Endodermal cell (in vitro differentiated cells): Measurements from ENCODE around the gene CRACDL. TPM values are rescaled to one million over a fixed set of nuclear protein-coding genes. Genes with fewer than 3 reads are reported as not detected.

Source experiments
- DNase-seq: peaks from one replicate; pipeline ENCODE4 v3.0.0-alpha.2; 2017
- H3K27ac ChIP-seq: 2 replicates; pipeline ENCODE4 v1.5.1; 2013; ENCODE audit warnings: mild to moderate bottlenecking, low read depth, low read length, moderate library complexity
- H3K27me3 ChIP-seq: 2 replicates; pipeline ENCODE4 v1.6.1; 2013; ENCODE audit warnings: mild to moderate bottlenecking, low read length, moderate library complexity; ENCODE audit not compliant: insufficient read depth, control insufficient read depth, poor library complexity, severe bottlenecking
- H3K36me3 ChIP-seq: 2 replicates; pipeline ENCODE4 v1.7.0; 2013; ENCODE audit warnings: mild to moderate bottlenecking, low read length, moderate library complexity; ENCODE audit not compliant: control insufficient read depth, insufficient read depth
- H3K4me1 ChIP-seq: one replicate; pipeline ENCODE4 v1.7.0; 2013; ENCODE audit warnings: low read length; ENCODE audit not compliant: control insufficient read depth, insufficient read depth
- H3K4me3 ChIP-seq: 2 replicates; pipeline ENCODE4 v1.5.1; 2013; ENCODE audit warnings: mild to moderate bottlenecking, low read length, moderate library complexity
- H3K9ac ChIP-seq: 2 replicates; pipeline ENCODE4 v1.6.1; 2013; ENCODE audit warnings: mild to moderate bottlenecking, low read length, moderate library complexity; ENCODE audit not compliant: poor library complexity, severe bottlenecking; ENCODE audit errors: extremely low read depth
- H3K9me3 ChIP-seq: 2 replicates; pipeline ENCODE4 v1.6.1; 2013; ENCODE audit warnings: mild to moderate bottlenecking, low read length, moderate library complexity; ENCODE audit not compliant: control insufficient read depth
- H3K27ac Mint-ChIP-seq: 2 replicates; pipeline ENCODE4 v1.8.0; 2020; ENCODE audit warnings: mixed read lengths
- H3K27me3 Mint-ChIP-seq: 2 replicates; pipeline ENCODE4 v1.8.0; 2021; ENCODE audit warnings: mild to moderate bottlenecking, mixed read lengths; ENCODE audit not compliant: insufficient read depth
- H3K36me3 Mint-ChIP-seq: 2 replicates; pipeline ENCODE4 v1.8.0; 2020; ENCODE audit warnings: low read depth, mixed read lengths
- H3K4me1 Mint-ChIP-seq: 2 replicates; pipeline ENCODE4 v1.8.0; 2020; ENCODE audit warnings: mixed read lengths
- H3K4me3 Mint-ChIP-seq: 2 replicates; pipeline ENCODE4 v1.8.0; 2020; ENCODE audit warnings: mild to moderate bottlenecking, moderate library complexity, mixed read lengths
- H3K9me3 Mint-ChIP-seq: 2 replicates; pipeline ENCODE4 v1.8.0; 2020; ENCODE audit warnings: mild to moderate bottlenecking, mixed read lengths
- WGBS, 2 experiments: methylation state at CpG; one replicate each; pipeline versions ENCODE4 v1.1.5 to v1.1.7; 2013; ENCODE audit warnings: missing lambda C conversion rate in 2 of 2, mixed read lengths in 1 of 2; ENCODE audit not compliant: insufficient coverage in 1 of 2, insufficient read length in 1 of 2; 5-methylcytosine and 5-hydroxymethylcytosine counted together
- total RNA-seq, 2 donors: library from RNA; stranded (reverse); fragmentation: NEBNext Ultra II Directional in 1 of 2; extraction: Animal tissue kit (Norgen Biotek cat#: 25700) in 1 of 2; gene quantifications; 2 replicates in 1 of 2; 3 replicates in 1 of 2; pipeline ENCODE4 v1.2.1, GENCODE V29; 2021
- TF ChIP-seq, protein P1 (sequence below): fragments of 200-600 bp; sonication (generic); conservative IDR thresholded peaks from 2 replicates; pipeline ENCODE4 v1.5.0; 2021; ENCODE audit warnings: antibody characterized with exemption, mild to moderate bottlenecking

CRACDL gene
- total RNA-seq, 2 donors from 2014 or later, result 0.26 to 0.31 TPM

DNA sequence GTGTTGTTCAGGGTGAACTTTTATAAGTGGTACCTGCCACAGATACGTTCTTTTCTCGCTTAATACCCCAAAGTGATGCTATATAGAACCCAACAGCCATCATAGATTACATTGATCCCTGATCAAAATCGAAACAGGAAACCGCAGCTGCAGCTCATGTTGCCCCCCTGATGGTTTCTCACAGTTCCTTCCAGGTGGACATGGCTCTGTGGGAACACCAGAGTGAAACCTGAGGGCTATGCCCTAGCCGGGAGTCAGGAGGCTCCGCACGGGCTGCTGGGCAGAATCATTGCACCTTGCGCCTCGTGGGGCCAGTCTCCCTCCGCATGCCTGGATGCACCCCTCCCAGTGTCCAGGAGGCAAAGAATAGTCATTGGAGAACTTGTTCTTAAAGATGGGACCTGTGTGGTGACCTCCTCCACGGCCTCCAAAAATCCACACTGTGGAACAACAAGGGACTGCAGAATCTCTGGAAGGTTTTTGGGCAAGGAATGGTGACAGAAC is 61.8 kb downstream of the CRACDL start:
- TF ChIP-seq, protein P1, sequence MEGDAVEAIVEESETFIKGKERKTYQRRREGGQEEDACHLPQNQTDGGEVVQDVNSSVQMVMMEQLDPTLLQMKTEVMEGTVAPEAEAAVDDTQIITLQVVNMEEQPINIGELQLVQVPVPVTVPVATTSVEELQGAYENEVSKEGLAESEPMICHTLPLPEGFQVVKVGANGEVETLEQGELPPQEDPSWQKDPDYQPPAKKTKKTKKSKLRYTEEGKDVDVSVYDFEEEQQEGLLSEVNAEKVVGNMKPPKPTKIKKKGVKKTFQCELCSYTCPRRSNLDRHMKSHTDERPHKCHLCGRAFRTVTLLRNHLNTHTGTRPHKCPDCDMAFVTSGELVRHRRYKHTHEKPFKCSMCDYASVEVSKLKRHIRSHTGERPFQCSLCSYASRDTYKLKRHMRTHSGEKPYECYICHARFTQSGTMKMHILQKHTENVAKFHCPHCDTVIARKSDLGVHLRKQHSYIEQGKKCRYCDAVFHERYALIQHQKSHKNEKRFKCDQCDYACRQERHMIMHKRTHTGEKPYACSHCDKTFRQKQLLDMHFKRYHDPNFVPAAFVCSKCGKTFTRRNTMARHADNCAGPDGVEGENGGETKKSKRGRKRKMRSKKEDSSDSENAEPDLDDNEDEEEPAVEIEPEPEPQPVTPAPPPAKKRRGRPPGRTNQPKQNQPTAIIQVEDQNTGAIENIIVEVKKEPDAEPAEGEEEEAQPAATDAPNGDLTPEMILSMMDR, result no peak
- H3K36me3 Mint-ChIP-seq, result no peaks in the 10 kb centered on the region
- 95 to 97% methylated on average over 10 to 11 of the region's 11 CpGs for WGBS, 2 experiments
- DNase-seq, result no peak
- H3K4me3 Mint-ChIP-seq, result no peak overlapping the region
- no peaks in the 10 kb centered on the region for H3K4me1 Mint-ChIP-seq
- Histone ChIP-seq H3K36me3 (no peaks in the 10 kb centered on the region), H3K9me3 (no peaks in the 10 kb centered on the region), H3K27ac (no peak overlapping the region), H3K4me3 (no peak overlapping the region), H3K4me1 (no peaks in the 10 kb centered on the region), H3K27me3 (no peaks in the 10 kb centered on the region), H3K9ac (no peak overlapping the region)
- no peaks in the 10 kb centered on the region for H3K9me3 Mint-ChIP-seq
- H3K27ac Mint-ChIP-seq, result no peak overlapping the region
- H3K27me3 Mint-ChIP-seq, result no peaks in the 10 kb centered on the region

DNA sequence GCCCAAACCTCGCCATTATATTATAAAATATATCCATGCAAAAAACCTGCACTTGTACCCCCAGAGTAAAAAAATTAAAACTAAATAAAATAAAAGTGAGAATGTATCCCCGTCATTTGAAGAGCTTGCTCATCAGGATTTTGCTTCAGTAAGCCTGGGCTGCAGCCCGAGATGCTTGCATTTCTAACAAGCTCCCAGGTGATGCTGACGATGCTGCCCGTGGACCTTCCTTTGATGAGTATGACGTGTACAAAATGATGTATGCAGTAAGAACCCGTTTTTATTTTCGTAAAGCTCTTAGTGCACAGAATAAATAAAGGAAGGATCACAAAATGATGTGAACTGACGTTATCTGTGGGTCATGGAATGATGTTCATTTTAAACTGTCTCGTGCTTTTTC is 63.5 kb downstream of the CRACDL start:
- no peak overlapping the region for H3K9ac ChIP-seq
- Mint-ChIP-seq H3K27me3 (no peaks in the 10 kb centered on the region), H3K4me1 (no peaks in the 10 kb centered on the region), H3K4me3 (no peak overlapping the region), H3K9me3 (no peaks in the 10 kb centered on the region), H3K27ac (no peak overlapping the region), H3K36me3 (no peaks in the 10 kb centered on the region)
- TF ChIP-seq, protein P1, result no peak
- WGBS, 2 experiments, result 93 to 96% methylated on average over 9 to 10 of the region's 10 CpGs
- peaks cover 5% of the 10 kb centered on the region for H3K4me1 ChIP-seq
- H3K27me3 ChIP-seq, result no peaks in the 10 kb centered on the region
- no peak overlapping the region for H3K4me3 ChIP-seq
- DNase-seq, result no peak
- H3K9me3 ChIP-seq, result no peaks in the 10 kb centered on the region
- H3K27ac ChIP-seq, result no peak overlapping the region
- no peaks in the 10 kb centered on the region for H3K36me3 ChIP-seq

DNA sequence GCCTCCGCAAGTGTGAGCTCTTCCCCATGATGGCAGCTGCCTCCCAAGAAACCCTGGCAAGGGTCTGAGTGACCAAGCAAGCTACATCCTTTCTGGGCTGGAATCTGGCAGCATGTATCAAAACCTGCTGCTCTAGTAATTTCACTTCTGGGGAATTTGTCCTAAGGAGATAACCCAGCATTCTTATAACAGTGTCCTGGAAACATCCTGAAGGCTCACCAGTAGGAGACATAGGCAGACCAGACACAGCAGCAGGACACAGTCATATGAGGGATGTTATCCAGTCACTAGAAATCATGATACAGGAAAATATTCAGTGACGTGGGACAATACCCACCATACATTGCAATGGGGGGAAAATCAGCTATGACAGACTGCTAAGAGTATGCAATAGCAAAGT is 64.5 kb downstream of the CRACDL start:
- Histone ChIP-seq H3K36me3 (no peaks in the 10 kb centered on the region), H3K27me3 (no peaks in the 10 kb centered on the region), H3K4me1 (peaks cover 5% of the 10 kb centered on the region), H3K9ac (no peak overlapping the region), H3K4me3 (no peak overlapping the region), H3K9me3 (no peaks in the 10 kb centered on the region), H3K27ac (no peak overlapping the region)
- no peak overlapping the region for H3K4me3 Mint-ChIP-seq
- H3K27ac Mint-ChIP-seq, result no peak overlapping the region
- TF ChIP-seq, protein P1, result no peak
- no peaks in the 10 kb centered on the region for H3K4me1 Mint-ChIP-seq
- H3K27me3 Mint-ChIP-seq, result no peaks in the 10 kb centered on the region
- 89 to 94% methylated on average over 2 of the region's 2 CpGs for WGBS, 2 experiments
- DNase-seq, result no peak
- H3K9me3 Mint-ChIP-seq, result no peaks in the 10 kb centered on the region
- H3K36me3 Mint-ChIP-seq, result no peaks in the 10 kb centered on the region
